ENCODE data around the gene PHACTR2. TPM values are rescaled to one million over a fixed set of nuclear protein-coding genes. Genes with fewer than 3 reads are reported as not detected.
A peak's percentile ranks its signal among the peaks of the same experiment; 100 is the strongest.

The PHACTR2 gene
- total and polyA plus RNA-seq, 2 of the 13 experiments (the other 11 are each of a cell fraction or from before 2014, with no cell fraction given), result 11.3 to 28.2 TPM

DNA sequence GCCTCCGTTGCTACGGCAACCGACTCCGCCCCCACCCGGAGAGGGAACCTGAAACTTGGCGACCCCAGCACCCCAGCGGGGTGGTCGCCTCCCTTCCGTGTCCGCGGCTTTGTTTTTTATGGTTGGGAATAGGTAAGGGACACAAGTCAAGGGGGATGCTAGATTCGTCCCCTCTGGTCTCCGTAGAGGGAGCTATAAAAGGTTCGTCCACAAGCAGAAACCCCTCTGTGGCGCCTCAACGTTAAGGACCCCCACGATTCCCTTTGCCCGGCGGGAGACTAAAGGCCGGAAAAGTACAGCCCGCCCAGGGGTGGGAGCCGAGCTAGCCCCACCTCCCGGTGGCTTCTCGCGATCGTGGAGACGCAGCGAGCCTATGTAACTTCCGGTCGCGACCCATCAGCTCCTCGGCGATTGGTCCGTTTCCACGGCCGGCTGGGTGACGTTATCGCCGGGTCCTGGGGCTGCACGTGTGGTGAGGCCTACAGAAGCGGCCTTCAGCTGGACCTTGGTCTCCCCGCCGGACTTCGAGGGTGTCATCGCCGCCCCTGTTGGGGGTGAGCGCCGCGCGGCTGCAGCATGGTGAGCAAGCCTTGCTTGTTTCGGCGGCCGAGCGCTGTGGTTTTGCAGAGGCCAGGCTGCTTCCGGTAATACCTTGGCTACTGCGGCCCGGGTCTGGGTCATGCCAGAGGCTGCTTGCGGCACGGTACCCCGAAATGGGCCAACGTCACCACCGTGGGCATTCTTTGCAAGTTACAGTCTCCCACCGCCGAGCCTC lies 165.3 kb downstream of the PHACTR2 start, which contains the start of gene LTV1 (continued):
- TF ChIP-seq IKZF4 (CRISPR knock-in tag; IDR thresholded peaks at IDR 0.05; ENCODE audit: borderline replicate concordance, low read depth, not compliant biosample characterization), result peak; percentile 94
- peak; percentile 86 for TF ChIP-seq SALL2 (CRISPR knock-in tag; IDR thresholded peaks at IDR 0.05)
- TF ChIP-seq ZNF737 (CRISPR knock-in tag; IDR thresholded peaks at IDR 0.05; ENCODE audit: borderline replicate concordance), result peak; percentile 96; the same call in 1 of the 2 replicates
- TF ChIP-seq NFE2L2 (IDR thresholded peaks at IDR 0.05; ENCODE audit: low read length), result no peak
- no peak for TF ChIP-seq NBN (conservative IDR thresholded peaks at IDR 0.05)
- TF ChIP-seq PTBP1 (IDR thresholded peaks at IDR 0.05; ENCODE audit: low read depth, low read length, poor library complexity, severe bottlenecking), result no peak
- peak; percentile 80; the same call in 1 of the 2 replicates for TF ChIP-seq ZNF713 (CRISPR knock-in tag; IDR thresholded peaks at IDR 0.05)
- TF ChIP-seq ZNF552 (CRISPR knock-in tag; IDR thresholded peaks at IDR 0.05; ENCODE audit: borderline replicate concordance), result peak; percentile 96
- TF ChIP-seq, protein P1, sequence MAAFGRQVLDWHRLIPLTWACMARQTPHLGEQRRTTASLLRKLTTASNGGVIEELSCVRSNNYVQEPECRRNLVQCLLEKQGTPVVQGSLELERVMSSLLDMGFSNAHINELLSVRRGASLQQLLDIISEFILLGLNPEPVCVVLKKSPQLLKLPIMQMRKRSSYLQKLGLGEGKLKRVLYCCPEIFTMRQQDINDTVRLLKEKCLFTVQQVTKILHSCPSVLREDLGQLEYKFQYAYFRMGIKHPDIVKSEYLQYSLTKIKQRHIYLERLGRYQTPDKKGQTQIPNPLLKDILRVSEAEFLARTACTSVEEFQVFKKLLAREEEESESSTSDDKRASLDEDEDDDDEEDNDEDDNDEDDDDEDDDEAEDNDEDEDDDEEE (CRISPR knock-in tag; IDR thresholded peaks at IDR 0.05), result peak; percentile 98
- TF ChIP-seq, protein P2, sequence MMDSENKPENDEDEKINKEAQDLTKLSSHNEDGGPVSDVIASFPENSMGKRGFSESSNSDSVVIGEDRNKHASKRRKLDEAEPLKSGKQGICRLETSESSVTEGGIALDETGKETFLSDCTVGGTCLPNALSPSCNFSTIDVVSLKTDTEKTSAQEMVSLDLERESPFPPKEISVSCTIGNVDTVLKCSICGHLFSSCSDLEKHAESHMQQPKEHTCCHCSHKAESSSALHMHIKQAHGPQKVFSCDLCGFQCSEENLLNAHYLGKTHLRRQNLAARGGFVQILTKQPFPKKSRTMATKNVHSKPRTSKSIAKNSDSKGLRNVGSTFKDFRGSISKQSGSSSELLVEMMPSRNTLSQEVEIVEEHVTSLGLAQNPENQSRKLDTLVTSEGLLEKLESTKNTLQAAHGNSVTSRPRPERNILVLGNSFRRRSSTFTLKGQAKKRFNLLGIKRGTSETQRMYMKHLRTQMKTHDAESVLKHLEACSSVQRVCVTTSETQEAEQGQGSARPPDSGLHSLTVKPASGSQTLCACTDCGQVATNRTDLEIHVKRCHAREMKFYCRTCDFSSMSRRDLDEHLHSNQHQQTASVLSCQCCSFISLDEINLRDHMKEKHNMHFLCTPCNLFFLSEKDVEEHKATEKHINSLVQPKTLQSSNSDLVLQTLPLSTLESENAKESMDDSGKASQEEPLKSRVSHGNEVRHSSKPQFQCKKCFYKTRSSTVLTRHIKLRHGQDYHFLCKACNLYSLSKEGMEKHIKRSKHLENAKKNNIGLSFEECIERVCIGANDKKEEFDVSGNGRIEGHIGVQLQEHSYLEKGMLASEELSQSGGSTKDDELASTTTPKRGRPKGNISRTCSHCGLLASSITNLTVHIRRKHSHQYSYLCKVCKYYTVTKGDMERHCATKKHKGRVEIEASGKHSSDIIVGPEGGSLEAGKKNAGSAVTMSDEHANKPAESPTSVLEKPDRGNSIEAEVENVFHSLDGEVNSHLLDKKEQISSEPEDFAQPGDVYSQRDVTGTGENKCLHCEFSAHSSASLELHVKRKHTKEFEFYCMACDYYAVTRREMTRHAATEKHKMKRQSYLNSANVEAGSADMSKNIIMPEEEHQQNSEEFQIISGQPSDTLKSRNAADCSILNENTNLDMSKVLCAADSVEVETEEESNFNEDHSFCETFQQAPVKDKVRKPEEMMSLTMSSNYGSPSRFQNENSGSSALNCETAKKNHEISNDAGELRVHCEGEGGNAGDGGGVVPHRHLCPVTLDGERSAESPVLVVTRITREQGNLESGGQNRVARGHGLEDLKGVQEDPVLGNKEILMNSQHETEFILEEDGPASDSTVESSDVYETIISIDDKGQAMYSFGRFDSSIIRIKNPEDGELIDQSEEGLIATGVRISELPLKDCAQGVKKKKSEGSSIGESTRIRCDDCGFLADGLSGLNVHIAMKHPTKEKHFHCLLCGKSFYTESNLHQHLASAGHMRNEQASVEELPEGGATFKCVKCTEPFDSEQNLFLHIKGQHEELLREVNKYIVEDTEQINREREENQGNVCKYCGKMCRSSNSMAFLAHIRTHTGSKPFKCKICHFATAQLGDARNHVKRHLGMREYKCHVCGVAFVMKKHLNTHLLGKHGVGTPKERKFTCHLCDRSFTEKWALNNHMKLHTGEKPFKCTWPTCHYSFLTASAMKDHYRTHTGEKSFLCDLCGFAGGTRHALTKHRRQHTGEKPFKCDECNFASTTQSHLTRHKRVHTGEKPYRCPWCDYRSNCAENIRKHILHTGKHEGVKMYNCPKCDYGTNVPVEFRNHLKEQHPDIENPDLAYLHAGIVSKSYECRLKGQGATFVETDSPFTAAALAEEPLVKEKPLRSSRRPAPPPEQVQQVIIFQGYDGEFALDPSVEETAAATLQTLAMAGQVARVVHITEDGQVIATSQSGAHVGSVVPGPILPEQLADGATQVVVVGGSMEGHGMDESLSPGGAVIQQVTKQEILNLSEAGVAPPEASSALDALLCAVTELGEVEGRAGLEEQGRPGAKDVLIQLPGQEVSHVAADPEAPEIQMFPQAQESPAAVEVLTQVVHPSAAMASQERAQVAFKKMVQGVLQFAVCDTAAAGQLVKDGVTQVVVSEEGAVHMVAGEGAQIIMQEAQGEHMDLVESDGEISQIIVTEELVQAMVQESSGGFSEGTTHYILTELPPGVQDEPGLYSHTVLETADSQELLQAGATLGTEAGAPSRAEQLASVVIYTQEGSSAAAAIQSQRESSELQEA (CRISPR knock-in tag; IDR thresholded peaks at IDR 0.05; ENCODE audit: not compliant biosample characterization), result peak; percentile 99
- no peak for TF ChIP-seq SP5 (CRISPR knock-in tag; IDR thresholded peaks at IDR 0.05; ENCODE audit: borderline replicate concordance, low read depth)
- peak; percentile 98 for TF ChIP-seq RARG (CRISPR knock-in tag; IDR thresholded peaks at IDR 0.05; ENCODE audit: low read depth)
- peak; percentile 87; the same call in 1 of the 2 replicates for TF ChIP-seq ZNF879 (CRISPR knock-in tag; IDR thresholded peaks at IDR 0.05)
- peak; percentile 95 for TF ChIP-seq ZBTB42 (CRISPR knock-in tag; IDR thresholded peaks at IDR 0.05)
- TF ChIP-seq, protein P3, sequence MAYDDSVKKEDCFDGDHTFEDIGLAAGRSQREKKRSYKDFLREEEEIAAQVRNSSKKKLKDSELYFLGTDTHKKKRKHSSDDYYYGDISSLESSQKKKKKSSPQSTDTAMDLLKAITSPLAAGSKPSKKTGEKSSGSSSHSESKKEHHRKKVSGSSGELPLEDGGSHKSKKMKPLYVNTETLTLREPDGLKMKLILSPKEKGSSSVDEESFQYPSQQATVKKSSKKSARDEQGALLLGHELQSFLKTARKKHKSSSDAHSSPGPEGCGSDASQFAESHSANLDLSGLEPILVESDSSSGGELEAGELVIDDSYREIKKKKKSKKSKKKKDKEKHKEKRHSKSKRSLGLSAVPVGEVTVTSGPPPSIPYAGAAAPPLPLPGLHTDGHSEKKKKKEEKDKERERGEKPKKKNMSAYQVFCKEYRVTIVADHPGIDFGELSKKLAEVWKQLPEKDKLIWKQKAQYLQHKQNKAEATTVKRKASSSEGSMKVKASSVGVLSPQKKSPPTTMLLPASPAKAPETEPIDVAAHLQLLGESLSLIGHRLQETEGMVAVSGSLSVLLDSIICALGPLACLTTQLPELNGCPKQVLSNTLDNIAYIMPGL (CRISPR knock-in tag; IDR thresholded peaks at IDR 0.05; ENCODE audit: borderline replicate concordance in 1 of 2, low read depth in 1 of 2), result peak; percentile 97 to 98
- peak; percentile 96 for TF ChIP-seq ZSCAN12 (CRISPR knock-in tag; IDR thresholded peaks at IDR 0.05)
- peak; percentile 88 to 94 for TF ChIP-seq POLR2A (IDR thresholded peaks at IDR 0.05; ENCODE audit: insufficient read depth in 1 of 2, low read depth in 2 of 2, low read length in 2 of 2)

Measured in HepG2 (cell line).